HT-29 (cell line): Measurements from ENCODE around the gene TBC1D17. TPM values are rescaled to one million over a fixed set of nuclear protein-coding genes. Genes with fewer than 3 reads are reported as not detected.

ENCODE experiments used
- DNase-seq: peaks from one replicate; pipeline ENCODE4 v3.0.0-alpha.2; 2015; ENCODE audit warnings: low spot score
- total RNA-seq: library from RNA; depleted of rRNA; stranded (reverse); fragments of >200 nt; shearing (Covaris generic); gene quantifications from 2 replicates; pipeline ENCODE4 v1.2.3, GENCODE V29; 2014

TBC1D17 gene
- total RNA-seq, 1 experiment from 2014 or later: 38.4 TPM

DNA sequence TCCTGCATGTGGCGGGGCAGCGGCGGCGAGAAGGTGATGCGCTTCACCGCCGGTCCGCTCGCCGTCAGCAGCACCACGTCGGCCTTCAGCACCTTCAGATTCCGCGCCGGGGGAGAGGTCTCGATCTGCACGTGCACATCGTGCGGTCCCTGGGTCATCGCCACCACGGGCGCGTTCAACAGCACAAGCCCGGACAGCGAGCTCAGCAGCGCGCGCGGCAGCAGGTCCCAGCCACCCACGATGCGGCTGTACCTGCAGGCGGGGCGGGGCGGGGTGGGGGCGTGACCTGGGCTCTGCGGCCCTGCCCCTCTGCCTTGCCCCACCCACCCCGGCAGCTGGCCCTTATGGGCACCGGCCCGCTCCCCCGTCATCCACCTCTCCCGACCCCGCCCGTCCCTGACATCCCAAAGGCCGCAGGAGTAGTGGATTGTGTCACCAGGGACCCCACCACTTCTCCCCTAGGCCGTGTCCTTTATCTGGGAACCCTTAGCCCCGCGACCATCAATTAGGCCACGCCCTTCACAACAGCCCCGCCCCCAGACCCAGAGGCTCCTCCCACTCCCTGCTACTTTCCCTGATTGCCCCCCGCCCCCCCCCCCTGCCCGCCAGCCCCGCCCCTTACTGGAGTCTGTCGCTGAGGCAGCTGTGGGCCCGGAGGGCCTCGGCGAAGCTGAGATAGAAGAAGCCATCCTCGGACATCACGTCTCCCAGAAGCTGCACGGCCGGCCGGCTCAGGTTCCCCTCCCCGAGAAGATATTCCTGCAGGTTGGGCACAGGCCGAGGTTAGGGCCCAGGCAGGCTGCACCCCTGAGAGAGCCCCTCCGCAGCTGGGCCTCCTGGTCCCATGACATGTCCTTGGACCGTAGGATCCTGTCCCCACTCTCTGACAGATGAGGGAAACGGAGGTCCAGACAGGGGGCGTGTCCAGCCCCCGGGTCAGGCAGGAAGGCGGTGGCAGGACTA lies 13.1 kb downstream of the TBC1D17 start:
- peak; percentile 71 for DNase-seq

DNA sequence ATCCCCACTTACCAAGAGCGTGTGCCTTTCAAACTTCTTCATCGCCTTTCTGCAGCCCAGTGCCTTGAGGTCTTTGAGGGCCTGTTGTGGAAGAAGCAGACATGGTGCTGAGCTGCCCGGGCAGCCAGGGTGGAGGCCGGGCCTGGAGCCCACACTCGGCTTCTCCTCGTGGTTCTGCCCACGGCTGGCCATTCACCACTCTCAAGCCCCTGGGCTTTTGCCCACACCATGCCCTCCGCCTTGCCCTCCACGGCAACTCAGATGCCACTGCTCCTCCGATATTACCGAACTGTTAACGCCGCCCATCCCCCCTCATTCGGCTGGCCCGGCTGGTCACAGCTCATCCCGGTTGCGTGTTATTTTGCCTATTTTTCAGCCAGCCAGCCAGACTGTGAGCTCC lies 13.9 kb downstream of the TBC1D17 start:
- DNase-seq: no peak

DNA sequence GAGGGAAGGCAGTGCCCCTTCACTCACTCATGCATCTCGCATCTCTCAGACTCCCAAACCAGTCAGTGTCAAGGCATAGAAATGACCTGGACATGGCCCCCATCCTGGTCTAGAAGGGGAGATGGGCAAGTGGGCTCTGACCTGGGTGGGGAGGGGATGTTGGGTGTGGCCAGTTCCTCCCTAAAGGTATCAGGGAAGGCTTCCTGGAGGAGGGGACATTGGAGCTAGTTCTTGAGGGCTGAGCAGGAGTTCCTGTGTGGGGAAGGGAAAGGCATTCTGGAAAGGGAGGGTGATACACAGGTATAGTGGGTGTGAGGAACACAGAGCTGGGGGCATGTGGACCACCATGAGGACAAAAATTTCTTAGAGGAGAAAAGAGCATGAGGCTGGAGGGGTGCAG lies 15.2 kb downstream of the TBC1D17 start:
- DNase-seq: no peak

DNA sequence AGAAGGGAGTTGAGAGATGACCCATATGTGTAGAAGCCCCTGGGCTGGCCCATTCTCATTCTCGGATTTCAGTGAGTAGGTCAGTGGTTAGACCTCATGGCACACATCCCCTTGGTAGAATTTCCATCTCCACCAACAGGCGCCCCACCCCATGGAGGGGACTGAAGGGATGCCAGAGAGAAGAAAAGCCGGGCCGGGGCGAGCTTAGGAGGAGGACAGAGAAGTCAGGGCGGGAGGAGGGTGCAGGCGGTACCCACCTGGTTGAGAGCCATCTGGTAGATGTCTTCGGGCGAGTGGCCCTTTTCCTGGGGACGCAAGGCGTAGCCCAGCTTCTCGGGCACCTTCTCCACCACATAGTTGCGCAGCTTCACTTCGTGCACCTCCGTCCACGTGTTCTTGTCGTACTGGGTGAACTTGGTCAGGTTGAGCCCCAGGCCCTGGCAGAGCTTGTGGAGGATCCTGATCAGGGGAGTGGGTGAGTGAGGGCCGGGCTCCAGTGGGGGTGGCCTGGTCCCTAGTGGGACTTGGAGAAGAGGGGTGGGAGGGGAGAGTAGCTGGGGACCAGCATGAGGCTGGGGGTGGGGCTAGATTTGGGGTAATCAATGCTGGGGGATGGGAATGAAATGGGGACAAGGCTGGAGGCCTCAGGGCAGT lies 16.6 kb downstream of the TBC1D17 start:
- DNase-seq: no peak

DNA sequence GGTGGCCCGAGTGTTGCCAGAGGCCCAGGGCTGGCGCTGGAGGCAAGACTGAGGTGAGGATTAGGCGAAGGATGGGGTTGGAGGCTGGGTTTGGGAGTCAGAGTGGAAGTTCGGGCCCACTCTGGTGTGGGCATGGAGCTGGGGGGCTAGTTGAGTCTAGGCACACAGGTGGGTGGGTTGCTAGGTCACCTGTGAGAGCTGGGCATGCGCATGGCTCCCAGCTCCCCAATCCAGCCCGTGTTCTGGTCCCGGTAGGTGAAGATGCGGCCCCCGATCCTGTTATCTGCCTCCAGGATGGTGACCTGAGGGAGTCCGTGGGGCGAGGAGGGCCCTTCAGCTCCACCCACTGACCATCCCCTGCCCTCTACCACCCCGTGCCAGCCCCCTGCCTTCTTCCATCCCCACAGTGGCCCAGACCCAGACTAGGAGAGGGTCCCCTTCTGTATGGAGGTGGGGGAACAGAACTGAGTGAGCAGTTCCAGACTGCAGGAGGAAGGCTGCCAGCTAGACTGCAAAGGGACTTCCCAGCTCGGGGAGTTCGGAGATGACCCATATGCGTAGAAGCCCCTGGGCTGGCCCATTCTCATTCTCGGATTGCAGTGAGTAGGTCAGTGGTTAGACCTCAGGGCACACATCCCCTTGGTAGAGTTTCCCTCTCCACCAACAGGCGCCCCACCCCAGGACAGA lies 17.5 kb downstream of the TBC1D17 start:
- no peak for DNase-seq

DNA sequence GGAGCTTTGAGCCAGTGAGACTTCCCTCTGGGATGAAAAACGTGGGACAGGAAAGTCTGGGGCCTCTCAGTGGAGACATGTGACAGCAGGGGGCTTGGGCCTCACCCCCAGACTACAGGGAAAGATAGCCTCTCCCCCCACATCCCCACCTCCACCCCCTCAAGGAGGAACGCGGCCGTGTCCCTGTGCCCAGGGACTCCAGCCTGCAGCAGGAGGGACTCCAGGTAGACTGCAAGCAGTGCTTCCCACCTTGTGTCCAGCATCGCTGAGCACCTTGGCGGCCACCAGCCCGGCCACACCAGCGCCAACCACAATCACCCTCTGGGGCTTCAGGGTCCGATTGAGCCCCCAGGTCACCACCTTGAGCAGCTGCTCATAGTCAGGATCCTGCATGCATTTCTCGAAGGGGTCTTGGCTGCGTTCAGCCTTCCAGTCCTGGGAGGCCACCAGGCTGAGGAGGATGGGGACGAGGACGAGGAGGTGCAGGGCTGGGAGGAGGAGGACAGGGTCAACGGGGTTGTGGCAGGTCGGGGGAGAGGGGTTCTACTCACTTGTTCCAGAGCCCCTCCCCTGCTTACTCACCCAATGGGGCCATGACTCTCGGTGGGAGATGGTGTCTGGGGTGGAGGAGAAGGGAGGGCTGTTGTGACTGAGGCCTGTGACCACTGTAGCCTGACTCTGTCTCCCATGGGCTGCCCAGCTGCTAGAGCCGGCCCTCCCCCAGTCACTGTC lies 18.2 kb downstream of the TBC1D17 start:
- DNase-seq: no peak

DNA sequence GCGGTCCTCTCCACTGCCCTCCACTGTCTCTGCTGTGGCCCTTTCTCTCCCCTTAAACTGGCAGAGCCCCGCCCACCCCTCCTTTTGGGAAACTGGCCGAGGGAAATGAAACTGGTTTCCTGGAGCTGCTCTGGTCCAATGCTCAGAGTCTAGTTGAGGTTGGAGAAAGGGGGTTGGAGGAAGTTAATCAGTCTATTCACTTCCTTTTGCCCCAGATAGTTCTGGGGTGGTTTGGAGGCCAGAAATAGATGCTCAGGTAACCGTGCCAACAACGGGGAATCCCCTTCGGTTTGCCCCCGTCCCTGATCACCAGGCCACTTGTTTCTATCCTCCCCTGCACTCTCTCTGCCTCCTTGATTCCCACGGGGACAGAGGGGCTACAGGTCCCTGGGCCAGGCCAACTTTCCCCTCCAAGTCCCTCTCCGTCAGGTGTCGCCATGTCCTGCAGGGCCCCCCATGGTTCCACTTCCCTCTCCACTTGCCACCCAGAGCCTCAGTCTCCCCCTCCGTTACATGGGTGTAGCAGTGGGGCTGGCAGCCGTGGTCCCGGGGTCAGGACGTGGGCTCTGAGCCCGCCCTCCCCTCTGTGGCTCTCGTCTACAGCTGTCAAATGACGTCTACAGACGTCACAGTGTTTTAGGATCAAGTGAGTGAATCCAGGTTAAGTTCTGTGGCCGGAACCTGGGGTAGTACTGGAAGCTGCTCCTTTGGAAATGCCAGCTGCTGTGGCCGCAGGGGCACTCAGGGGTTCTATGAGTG lies 19.5 kb downstream of the TBC1D17 start, which contains the start of gene IL4I1:
Gene IL4I1, minus strand, starts transcription at position 25 of the 759 bp plus-strand sequence. CDS start 727 bp downstream, outside the sequence.
- DNase-seq: no peak

DNA sequence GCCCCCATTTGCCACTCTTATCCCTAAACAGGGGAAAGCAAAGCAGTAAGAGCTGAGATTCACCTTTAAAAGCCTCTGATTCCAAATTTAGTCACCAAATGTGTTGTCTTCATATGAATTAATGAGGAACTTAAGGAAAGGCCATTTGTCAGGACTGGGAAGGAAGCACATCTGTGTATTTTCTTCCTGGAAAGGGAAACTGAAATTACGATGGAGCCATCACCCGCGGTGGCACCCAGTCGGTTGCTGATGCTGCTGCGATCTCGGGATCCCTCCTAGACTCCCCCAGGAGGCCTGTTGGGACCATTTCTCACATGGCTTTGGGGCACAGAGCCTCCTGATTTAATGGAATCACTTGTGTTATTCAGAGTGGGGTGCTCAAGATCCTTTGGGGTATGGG lies 26.6 kb downstream of the TBC1D17 start:
- DNase-seq: no peak

DNA sequence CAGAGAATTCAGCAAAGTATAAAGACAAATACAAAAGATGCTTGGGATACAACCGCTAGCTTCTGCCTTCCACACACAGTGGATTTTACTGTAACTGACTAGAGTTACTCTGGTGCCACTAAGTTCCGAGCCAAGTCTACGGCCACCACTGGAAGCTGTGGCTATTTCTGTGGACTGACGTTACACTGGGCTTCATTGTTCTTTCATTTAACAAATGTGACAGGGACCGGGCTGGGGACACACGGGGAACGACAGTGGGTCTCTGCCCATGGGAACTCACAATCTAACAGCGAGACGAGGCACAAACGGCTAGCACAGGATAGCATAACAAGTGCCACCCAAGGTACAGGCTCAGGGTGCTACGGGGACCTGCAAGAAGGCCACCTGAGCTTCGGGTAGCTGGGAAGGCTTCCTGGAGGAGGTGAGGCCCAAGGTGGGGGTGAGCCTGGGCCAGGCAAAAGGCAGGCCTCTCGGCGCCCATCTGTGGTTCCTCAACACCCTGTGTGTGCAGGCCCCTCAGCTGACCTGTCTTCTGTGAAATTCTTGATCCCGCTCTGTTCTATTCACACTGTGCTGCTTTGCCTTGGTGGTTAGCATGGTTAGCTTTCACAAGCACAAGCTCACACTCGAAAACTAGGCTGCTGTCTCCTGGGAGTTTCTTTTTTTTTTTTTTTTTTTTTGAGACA lies 29.5 kb downstream of the TBC1D17 start:
- no peak for DNase-seq

DNA sequence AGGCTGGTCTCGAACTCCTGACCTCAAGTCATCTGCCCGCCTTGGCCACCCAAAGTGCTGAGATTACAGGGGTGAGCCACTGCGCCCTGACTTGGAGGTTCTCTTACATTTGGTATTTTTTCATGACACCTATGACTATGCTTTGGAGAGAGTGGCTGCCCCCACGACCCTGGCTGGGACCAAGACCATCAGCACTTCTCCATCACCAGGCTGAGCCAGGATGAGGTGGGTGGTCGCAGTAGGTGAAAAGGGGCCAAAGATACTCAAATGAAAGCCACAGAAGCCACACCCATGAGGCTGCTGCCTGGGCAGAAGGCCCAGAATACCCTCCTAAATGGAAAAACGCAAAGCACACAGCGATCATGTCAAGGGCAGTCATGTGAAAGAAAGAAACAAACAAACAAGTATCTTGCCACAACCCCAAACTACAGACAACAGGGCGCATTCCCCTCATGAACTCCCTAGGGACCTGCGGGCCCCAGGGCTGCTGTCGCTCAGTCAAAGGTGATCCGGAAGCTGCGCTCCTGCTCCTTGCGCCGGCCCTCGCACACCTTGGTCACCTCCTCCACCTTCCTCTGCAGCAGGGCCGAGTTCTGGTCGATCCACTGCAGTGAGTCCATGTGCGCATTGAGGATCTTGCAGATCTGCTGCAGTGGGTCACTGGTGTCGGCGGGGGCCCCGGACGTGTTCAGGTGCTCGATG lies 30.4 kb downstream of the TBC1D17 start:
- DNase-seq: no peak

DNA sequence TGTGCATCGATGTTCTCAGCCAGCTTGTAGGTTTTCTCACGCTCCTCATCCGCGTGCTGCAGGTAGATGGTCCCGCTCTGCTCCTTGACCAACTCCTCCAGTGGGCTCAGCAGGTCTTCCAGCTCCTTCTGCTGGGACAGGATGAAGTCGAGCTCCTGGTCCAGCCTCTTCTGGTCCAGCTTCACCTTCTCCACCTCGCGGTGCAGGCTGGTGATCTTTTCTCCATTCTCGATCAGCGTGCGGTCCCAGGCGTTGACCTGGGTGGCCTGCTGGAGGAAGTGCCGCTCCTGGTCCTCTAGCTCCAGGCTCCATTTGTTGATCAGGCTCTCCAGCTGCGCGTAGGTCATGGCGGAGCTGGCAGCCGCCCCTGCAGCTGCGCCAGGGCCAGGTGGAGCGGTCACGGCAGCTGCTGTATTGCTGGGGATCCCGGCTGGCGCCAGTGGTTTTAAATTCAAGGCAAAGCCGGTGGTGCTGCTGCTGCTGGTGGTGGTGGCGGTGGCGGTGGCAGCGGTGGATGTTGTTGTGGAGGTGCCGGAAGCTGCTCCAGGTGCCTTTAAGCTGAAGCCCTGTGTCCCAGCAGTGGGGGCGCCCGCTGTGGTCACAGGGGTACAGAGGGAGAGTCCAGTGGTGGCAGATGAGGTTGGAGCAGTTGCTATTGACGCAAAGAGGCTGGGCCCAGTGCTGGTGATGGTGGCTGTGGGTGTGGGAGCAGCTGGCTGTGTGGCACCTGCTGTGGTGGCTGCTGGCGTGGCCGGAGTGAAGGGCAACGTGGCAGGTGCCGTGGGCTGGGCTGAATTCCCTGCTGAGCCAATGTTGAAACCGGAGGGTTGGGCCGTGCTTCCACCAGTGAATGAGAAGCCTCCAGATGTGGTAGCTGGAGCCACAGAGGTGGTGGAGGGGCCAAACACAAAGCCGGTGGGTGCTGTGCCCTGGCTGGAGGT lies 31.2 kb downstream of the TBC1D17 start:
- no peak for DNase-seq

DNA sequence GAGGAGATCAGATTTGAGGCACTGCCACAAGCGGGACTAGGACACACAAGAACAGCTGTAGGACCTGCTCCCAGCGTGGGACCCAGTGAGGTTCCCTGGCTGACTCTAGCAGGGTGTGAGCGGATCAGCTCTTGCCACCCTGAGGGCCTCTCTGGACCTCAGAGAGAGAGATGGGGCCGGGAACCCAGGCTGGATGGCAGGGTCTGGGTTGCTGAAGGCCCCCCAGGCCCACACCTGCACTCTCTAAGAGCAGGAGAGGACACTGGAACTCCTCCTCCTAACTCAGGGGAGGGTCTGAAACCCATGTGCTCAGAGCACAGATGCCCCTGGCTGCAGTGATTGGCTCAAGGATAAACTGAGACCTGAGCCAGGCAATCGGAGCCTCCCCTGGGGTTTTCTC lies 32.7 kb downstream of the TBC1D17 start:
- no peak for DNase-seq

DNA sequence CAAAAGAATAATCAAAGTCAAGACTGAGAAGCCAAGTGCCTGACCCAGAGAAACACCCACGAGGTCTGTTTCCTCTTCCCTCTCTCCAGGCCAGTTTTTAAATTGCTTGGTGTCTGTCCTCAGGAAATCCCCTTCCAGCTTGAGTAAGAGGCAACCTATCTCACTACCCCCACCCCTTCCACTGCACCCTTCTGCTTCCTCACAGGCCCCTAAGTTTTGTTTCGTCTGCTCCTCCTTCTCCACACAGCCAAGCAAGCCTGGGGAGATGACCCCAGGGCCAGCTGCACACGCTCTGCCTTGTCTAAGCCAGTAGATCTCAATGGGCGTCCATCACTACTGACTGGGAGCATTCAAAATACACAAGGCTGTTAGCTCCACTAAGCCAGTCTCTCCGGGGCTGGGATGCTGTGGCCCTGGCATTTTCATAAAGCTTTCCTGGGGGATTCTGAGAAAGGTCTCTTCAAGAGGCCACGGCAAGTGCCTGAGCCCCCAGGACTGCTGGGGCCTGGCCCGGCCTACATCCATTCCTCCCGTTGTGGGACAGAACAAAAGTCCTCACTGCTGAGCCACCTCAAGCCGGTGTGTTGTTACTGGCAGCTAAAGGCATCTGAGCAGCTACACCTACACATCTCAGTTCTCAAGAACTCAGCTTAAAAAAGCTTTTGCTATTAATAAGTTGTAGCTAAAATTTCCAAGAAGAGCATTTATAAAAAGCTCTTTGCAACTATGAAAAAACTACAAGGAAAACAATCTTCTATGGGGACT lies 34.1 kb downstream of the TBC1D17 start:
- DNase-seq: no peak

DNA sequence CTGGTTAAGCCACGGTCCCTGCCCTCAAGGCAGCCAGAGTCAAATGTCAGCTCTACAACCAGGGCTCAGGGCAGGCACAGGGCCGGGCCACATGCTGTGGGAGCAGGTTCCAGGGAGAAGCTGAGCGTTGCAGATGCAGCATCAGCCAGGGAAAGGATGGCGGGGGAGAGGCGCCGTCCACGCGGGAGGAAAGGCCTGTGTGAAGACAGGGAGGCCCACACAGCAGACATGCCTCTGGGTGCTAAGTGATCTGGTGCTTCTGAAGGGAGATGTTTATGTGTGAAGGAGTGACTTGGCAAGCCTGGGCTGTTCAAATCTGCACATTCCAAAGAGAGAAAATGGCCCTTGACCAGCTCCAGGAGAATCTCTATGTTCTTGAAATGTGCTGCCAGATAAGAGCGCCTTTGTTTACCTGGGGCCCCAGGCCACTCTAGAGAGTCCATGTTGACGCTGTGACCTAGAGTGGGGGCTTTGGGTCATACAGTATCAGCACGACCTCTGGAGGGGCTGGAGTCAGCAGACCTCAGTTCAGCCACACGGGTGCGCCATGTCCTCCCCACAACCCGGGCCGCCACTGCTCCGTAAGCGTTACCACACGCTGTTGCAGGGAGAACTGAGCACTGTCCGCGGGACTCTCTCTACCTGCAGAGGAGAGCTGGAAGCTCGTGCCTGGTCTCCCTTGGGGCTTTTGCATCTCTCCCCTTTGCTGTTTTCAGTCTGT lies 35.6 kb downstream of the TBC1D17 start:
- no peak for DNase-seq

DNA sequence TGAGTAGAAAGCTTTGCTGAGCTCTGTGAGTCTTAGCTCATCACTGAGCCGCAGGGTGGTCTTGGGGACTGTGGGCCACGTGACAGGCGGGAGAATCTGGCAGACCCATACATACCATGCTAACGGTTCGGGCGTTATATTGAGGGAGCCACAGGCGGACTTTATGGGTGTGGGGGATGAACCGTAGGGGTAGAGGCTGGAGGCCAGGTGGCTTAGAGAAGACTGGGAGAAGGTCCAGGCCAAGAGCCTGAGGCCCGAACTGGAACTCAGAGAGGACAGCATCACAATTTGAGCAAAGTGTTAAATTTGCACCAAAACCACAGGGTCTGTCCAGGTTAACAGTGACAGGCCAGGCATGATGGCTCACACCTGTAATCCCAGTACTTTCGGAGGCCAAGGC lies 36.2 kb downstream of the TBC1D17 start:
- no peak for DNase-seq

DNA sequence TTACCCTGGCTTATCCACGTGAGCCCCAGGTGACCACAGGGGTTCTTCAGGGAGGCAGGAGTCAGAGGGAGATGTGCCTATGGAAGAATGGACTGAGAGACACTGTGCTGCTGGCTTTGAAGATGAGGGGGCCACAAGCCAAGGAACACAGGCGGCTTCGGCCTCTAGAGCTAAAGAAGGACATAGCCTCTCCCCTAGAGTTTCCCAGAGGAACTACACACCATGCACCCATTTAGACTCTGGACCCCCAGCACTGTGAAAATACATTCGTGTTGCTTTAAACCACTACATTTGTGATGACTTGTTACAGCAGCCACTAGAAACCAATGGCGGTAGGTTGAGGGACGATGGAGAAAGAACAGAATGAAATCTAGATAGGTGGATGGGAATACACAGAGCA lies 37.8 kb downstream of the TBC1D17 start:
- DNase-seq: no peak
